Activated T-cell treated with anti-CD3 and anti-CD28 coated beads, Interleukin-2, amount 50 U/mL, for 4 hours (primary cell): Measurements from ENCODE around the gene KRT9. TPM values are rescaled to one million over a fixed set of nuclear protein-coding genes. Genes with fewer than 3 reads are reported as not detected.
"Not testable (repeated sequence)": the region's sequence is repeated elsewhere in the genome, so short reads cannot be mapped to it uniquely, and the experiment has no call there.

ENCODE experiments used
- ATAC-seq, 2 donors: fragments of 200-7000 bp; cut with Tn5 transposase; one replicate each; pipeline ENCODE4 v1.10.0; 2021
- DNase-seq: peaks from one replicate; pipeline ENCODE4 v3.0.0-alpha.2; 2020
- H3K27me3 Mint-ChIP-seq: one replicate; pipeline ENCODE4 v1.8.0; 2021; ENCODE audit warnings: low read depth, mixed read lengths
- H3K36me3 Mint-ChIP-seq: one replicate; pipeline ENCODE4 v1.8.0; 2022; ENCODE audit warnings: mixed read lengths; ENCODE audit not compliant: insufficient read depth
- H3K4me1 Mint-ChIP-seq: one replicate; pipeline ENCODE4 v1.8.0; 2021; ENCODE audit warnings: low read depth, mixed read lengths
- H3K4me3 Mint-ChIP-seq: one replicate; pipeline ENCODE4 v1.8.0; 2021; ENCODE audit warnings: mild to moderate bottlenecking, moderate library complexity, mixed read lengths
- H3K9me3 Mint-ChIP-seq: one replicate; pipeline ENCODE4 v1.8.0; 2021; ENCODE audit warnings: mixed read lengths
- total RNA-seq, 3 donors: library from RNA; stranded (reverse); gene quantifications; one replicate each; pipeline ENCODE4 v1.2.1, GENCODE V29; 2021

KRT9 gene
- total RNA-seq, 3 donors from 2014 or later: not detected

- peaks cover 60% of the 10 kb centered on the region for H3K27me3 Mint-ChIP-seq
These were observed 6.7 kb upstream of the KRT9 start for GRCh38 chr17:41578538-41578937.

GRCh38 chr17:41576740-41577139, 4.9 kb upstream of the KRT9 start:
- peaks cover 64% of the 10 kb centered on the region for H3K27me3 Mint-ChIP-seq
- H3K4me1 Mint-ChIP-seq: not testable (repeated sequence)

More at GRCh38 chr17:41578538-41578937, 6.7 kb upstream of the KRT9 start:
- Mint-ChIP-seq H3K9me3 (no peaks in the 10 kb centered on the region), H3K36me3 (no peaks in the 10 kb centered on the region), H3K4me3 (no peak overlapping the region), H3K4me1 (no peaks in the 10 kb centered on the region)
- ATAC-seq: no peak
- DNase-seq: no peak

GRCh38 chr17:41575336-41575735, 3.5 kb upstream of the KRT9 start:
- H3K27me3 Mint-ChIP-seq: peaks cover 67% of the 10 kb centered on the region
- no peaks in the 10 kb centered on the region for H3K36me3 Mint-ChIP-seq
- no peak for DNase-seq
- H3K9me3 Mint-ChIP-seq: no peaks in the 10 kb centered on the region
- no peak for ATAC-seq
- H3K4me3 Mint-ChIP-seq: no peak overlapping the region
- no peaks in the 10 kb centered on the region for H3K4me1 Mint-ChIP-seq

More at GRCh38 chr17:41576740-41577139, 4.9 kb upstream of the KRT9 start:
- DNase-seq, ATAC-seq, H3K36me3 Mint-ChIP-seq, H3K9me3 Mint-ChIP-seq, H3K4me3 Mint-ChIP-seq: not testable (repeated sequence)

- ATAC-seq: no peak
- H3K9me3 Mint-ChIP-seq: peaks cover 7% of the 10 kb centered on the region
- H3K4me1 Mint-ChIP-seq: peaks cover 5% of the 10 kb centered on the region
- H3K36me3 Mint-ChIP-seq: no peaks in the 10 kb centered on the region
- H3K27me3 Mint-ChIP-seq: peaks cover 17% of the 10 kb centered on the region
- DNase-seq: no peak
- H3K4me3 Mint-ChIP-seq: no peak overlapping the region
These were observed 4.5 kb downstream of the KRT9 start for GRCh38 chr17:41567317-41567716.

- H3K4me1 Mint-ChIP-seq: peaks cover 5% of the 10 kb centered on the region
- peaks cover 14% of the 10 kb centered on the region for H3K27me3 Mint-ChIP-seq
- ATAC-seq (no peak), DNase-seq (no peak)
- H3K36me3 Mint-ChIP-seq: no peaks in the 10 kb centered on the region
- no peak overlapping the region for H3K4me3 Mint-ChIP-seq
- H3K9me3 Mint-ChIP-seq: peaks cover 7% of the 10 kb centered on the region
These were observed 6.5 kb downstream of the KRT9 start for GRCh38 chr17:41565338-41565737.

GRCh38 chr17:41563607-41564170, 8.2 kb downstream of the KRT9 start:
- DNase-seq: no peak
- Mint-ChIP-seq H3K4me1 (peaks cover 5% of the 10 kb centered on the region), H3K9me3 (peaks cover 7% of the 10 kb centered on the region), H3K4me3 (no peak overlapping the region), H3K27me3 (peaks cover 21% of the 10 kb centered on the region), H3K36me3 (no peaks in the 10 kb centered on the region)
- ATAC-seq: no peak

- ATAC-seq (no peak), DNase-seq (no peak)
- Mint-ChIP-seq H3K4me1 (no peaks in the 10 kb centered on the region), H3K9me3 (no peaks in the 10 kb centered on the region), H3K4me3 (no peak overlapping the region), H3K36me3 (no peaks in the 10 kb centered on the region), H3K27me3 (peaks cover 38% of the 10 kb centered on the region)
These were observed 10.3 kb downstream of the KRT9 start for GRCh38 chr17:41561554-41561953.

- Mint-ChIP-seq H3K4me1 (no peaks in the 10 kb centered on the region), H3K27me3 (peaks cover 41% of the 10 kb centered on the region)
- no peak for ATAC-seq
These were observed 12.3 kb downstream of the KRT9 start for GRCh38 chr17:41559548-41559947.

GRCh38 chr17:41556931-41557330, 14.9 kb downstream of the KRT9 start:
- H3K9me3 Mint-ChIP-seq: no peaks in the 10 kb centered on the region
- H3K36me3 Mint-ChIP-seq: no peaks in the 10 kb centered on the region
- no peak overlapping the region for H3K4me3 Mint-ChIP-seq
- no peaks in the 10 kb centered on the region for H3K4me1 Mint-ChIP-seq
- ATAC-seq (no peak), DNase-seq (no peak)
- peaks cover 45% of the 10 kb centered on the region for H3K27me3 Mint-ChIP-seq

More at GRCh38 chr17:41559548-41559947, 12.3 kb downstream of the KRT9 start:
- Mint-ChIP-seq H3K4me3 (no peak overlapping the region), H3K36me3 (no peaks in the 10 kb centered on the region), H3K9me3 (no peaks in the 10 kb centered on the region)
- no peak for DNase-seq

- Mint-ChIP-seq H3K9me3 (no peaks in the 10 kb centered on the region), H3K4me1 (no peaks in the 10 kb centered on the region), H3K36me3 (no peaks in the 10 kb centered on the region), H3K27me3 (peaks cover 42% of the 10 kb centered on the region), H3K4me3 (no peak overlapping the region)
- no peak for DNase-seq
- no peak for ATAC-seq
These were observed 15.6 kb downstream of the KRT9 start for GRCh38 chr17:41556306-41556705.

- H3K4me3 Mint-ChIP-seq: no peak overlapping the region
- no peaks in the 10 kb centered on the region for H3K4me1 Mint-ChIP-seq
- ATAC-seq: no peak
- DNase-seq: no peak
- H3K27me3 Mint-ChIP-seq: peaks cover 41% of the 10 kb centered on the region
- no peaks in the 10 kb centered on the region for H3K36me3 Mint-ChIP-seq
- H3K9me3 Mint-ChIP-seq: no peaks in the 10 kb centered on the region
These were observed 16.6 kb downstream of the KRT9 start for GRCh38 chr17:41555105-41555887.

- Mint-ChIP-seq H3K27me3 (peaks cover 36% of the 10 kb centered on the region), H3K4me3 (no peak overlapping the region), H3K4me1 (peaks cover 6% of the 10 kb centered on the region), H3K36me3 (no peaks in the 10 kb centered on the region), H3K9me3 (no peaks in the 10 kb centered on the region)
- ATAC-seq (no peak), DNase-seq (no peak)
These were observed 17.7 kb downstream of the KRT9 start for GRCh38 chr17:41553987-41554680.

- no peak for ATAC-seq
- no peak overlapping the region for H3K4me3 Mint-ChIP-seq
- peaks cover 14% of the 10 kb centered on the region for H3K4me1 Mint-ChIP-seq
- H3K27me3 Mint-ChIP-seq: peaks cover 30% of the 10 kb centered on the region
- DNase-seq: no peak
- no peaks in the 10 kb centered on the region for H3K36me3 Mint-ChIP-seq
- H3K9me3 Mint-ChIP-seq: no peaks in the 10 kb centered on the region
These were observed 18.7 kb downstream of the KRT9 start for GRCh38 chr17:41553176-41553575.

GRCh38 chr17:41552455-41552854, 19.4 kb downstream of the KRT9 start:
- no peak for DNase-seq
- no peak for ATAC-seq
- Mint-ChIP-seq H3K9me3 (no peaks in the 10 kb centered on the region), H3K36me3 (no peaks in the 10 kb centered on the region), H3K27me3 (peaks cover 26% of the 10 kb centered on the region), H3K4me1 (peaks cover 21% of the 10 kb centered on the region), H3K4me3 (no peak overlapping the region)

- peaks cover 8% of the 10 kb centered on the region for H3K9me3 Mint-ChIP-seq
- H3K4me1 Mint-ChIP-seq: peaks cover 21% of the 10 kb centered on the region
- no peak for ATAC-seq
- no peak overlapping the region for H3K4me3 Mint-ChIP-seq
- H3K36me3 Mint-ChIP-seq: no peaks in the 10 kb centered on the region
- H3K27me3 Mint-ChIP-seq: peaks cover 17% of the 10 kb centered on the region
- no peak for DNase-seq
These were observed 20.5 kb downstream of the KRT9 start for GRCh38 chr17:41551365-41551764.
